ENCODE data around the gene CSF2RB. TPM values are rescaled to one million over a fixed set of nuclear protein-coding genes. Genes with fewer than 3 reads are reported as not detected.

The CSF2RB gene
- total and polyA plus RNA-seq, 10 of the 15 experiments (the other 5 are each of a cell fraction or from before 2014, with no cell fraction given): 0.82 to 12.5 (median 5.4) TPM

GRCh38 chr22:36900880-36901279 lies 12.5 kb upstream of the CSF2RB start (continued):
- TF ChIP-seq LARP7 (IDR thresholded peaks at IDR 0.05): no peak
- TF ChIP-seq PRDM15 (CRISPR knock-in tag; IDR thresholded peaks at IDR 0.05): no peak
- TF ChIP-seq POLR2AphosphoS5 (IDR thresholded peaks at IDR 0.05; ENCODE audit: low read length): no peak
- no peak for TF ChIP-seq IRF3 (IDR thresholded peaks at IDR 0.05)
- no peak for TF ChIP-seq PBX3 (IDR thresholded peaks at IDR 0.05; ENCODE audit: insufficient replicate concordance, low read depth, low read length)
- TF ChIP-seq STAT3 (IDR thresholded peaks at IDR 0.05; ENCODE audit: low read depth, low read length): no peak
- TF ChIP-seq RAD21 (IDR thresholded peaks at IDR 0.05; ENCODE audit: insufficient read depth, low read depth, low read length): no peak
- peak; percentile 19; the same call in 1 of the 2 replicates for TF ChIP-seq MLLT1 (IDR thresholded peaks at IDR 0.05)

Measured in GM12878 (cell line).